ENCODE measurements around the gene OR5W2. TPM values are rescaled to one million over a fixed set of nuclear protein-coding genes. Genes with fewer than 3 reads are reported as not detected.

Gene OR5W2
- total RNA-seq, 4 donors from 2014 or later = not detected

Small RNA genes within 50 kb of the gene (small RNA-seq; reads per million reads assigned to genes)
- 0 reads per million in 3 donors for gene AC036111.3

Other genes starting within 250 kb of the OR5W2 start
- gene OR5D13, start 141.1 kb downstream of the OR5W2 start, total RNA-seq = not detected
- gene OR5D14, start 119.0 kb downstream of the OR5W2 start, total RNA-seq = not detected
- gene OR5L1, start 103.2 kb downstream of the OR5W2 start, total RNA-seq = not detected
- gene OR5D18, start 95.0 kb downstream of the OR5W2 start, total RNA-seq = not detected
- not detected for gene OR5L2, start 87.4 kb downstream of the OR5W2 start, total RNA-seq
- gene OR5D16, start 75.8 kb downstream of the OR5W2 start, total RNA-seq = not detected
- gene TRIM51, start 31.3 kb downstream of the OR5W2 start, total RNA-seq = not detected
- gene OR5I1, start 21.8 kb upstream of the OR5W2 start, total RNA-seq = not detected
- gene OR10AG1, start 55.4 kb upstream of the OR5W2 start, total RNA-seq = not detected
- gene OR5F1, start 80.0 kb upstream of the OR5W2 start, total RNA-seq = not detected
- gene OR5AS1, start 113.1 kb upstream of the OR5W2 start, total RNA-seq = not detected
- gene OR8I2, start 178.7 kb upstream of the OR5W2 start, total RNA-seq = not detected
- not detected for gene OR8H2, start 189.1 kb upstream of the OR5W2 start, total RNA-seq
- not detected for gene OR8H3, start 207.8 kb upstream of the OR5W2 start, total RNA-seq
- gene OR8J3, start 225.6 kb upstream of the OR5W2 start, total RNA-seq = not detected
- not detected for gene OR8K5, start 245.7 kb upstream of the OR5W2 start, total RNA-seq

Measured in esophagus muscularis mucosa (tissue), 4 donors.